Osteoblast (primary cell): ENCODE measurements around the gene MPG. TPM values are rescaled to one million over a fixed set of nuclear protein-coding genes. Genes with fewer than 3 reads are reported as not detected.
"Not testable (repeated sequence)": the region's sequence is repeated elsewhere in the genome, so short reads cannot be mapped to it uniquely, and the experiment has no call there.

Experiments used
- DNase-seq: peaks from one replicate; pipeline ENCODE4 v3.0.0; 2011; ENCODE audit warnings: low spot score, mixed read lengths; ENCODE audit not compliant: insufficient read length; ENCODE audit errors: missing footprints
- H2AFZ ChIP-seq: 2 replicates; pipeline ENCODE4 v1.6.0; 2011; ENCODE audit warnings: mild to moderate bottlenecking, low read length
- H3K27ac ChIP-seq: 2 replicates; pipeline ENCODE4 v1.5.1; 2011; ENCODE audit warnings: mild to moderate bottlenecking, low read depth, low read length, moderate library complexity
- H3K27me3 ChIP-seq: 2 replicates; pipeline ENCODE4 v1.6.0; 2012; ENCODE audit warnings: mild to moderate bottlenecking, control low read depth, inconsistent platforms, low read length, moderate library complexity; ENCODE audit not compliant: insufficient read depth
- H3K36me3 ChIP-seq: 2 replicates; pipeline ENCODE4 v1.5.1; 2011; ENCODE audit warnings: mild to moderate bottlenecking, low read length, control low read depth, moderate library complexity; ENCODE audit not compliant: insufficient read depth
- H3K4me1 ChIP-seq: 2 replicates; pipeline ENCODE4 v1.5.1; 2011; ENCODE audit warnings: mild to moderate bottlenecking, low read length, control low read depth, moderate library complexity; ENCODE audit not compliant: insufficient read depth
- H3K4me2 ChIP-seq: 2 replicates; pipeline ENCODE4 v1.6.0; 2011; ENCODE audit warnings: mild to moderate bottlenecking, low read length; ENCODE audit not compliant: insufficient read depth
- H3K4me3 ChIP-seq: fragments of 200-600 bp; sonication (generic); 3 replicates; pipeline ENCODE4 v1.5.1; 2012; ENCODE audit warnings: mild to moderate bottlenecking, low read length, inconsistent platforms; ENCODE audit not compliant: insufficient read depth
- H3K79me2 ChIP-seq: 2 replicates; pipeline ENCODE4 v1.6.0; 2012; ENCODE audit warnings: mild to moderate bottlenecking, low read length, control low read depth, inconsistent platforms; ENCODE audit not compliant: insufficient read depth
- H3K9me3 ChIP-seq: 2 replicates; pipeline ENCODE4 v1.5.1; 2011; ENCODE audit warnings: low read depth, low read length, control low read depth
- H4K20me1 ChIP-seq: 2 replicates; pipeline ENCODE4 v1.6.0; 2012; ENCODE audit warnings: mild to moderate bottlenecking, low read length, control low read depth; ENCODE audit not compliant: insufficient read depth
- CTCF ChIP-seq: IDR thresholded peaks from 2 replicates; pipeline ENCODE4 v1.5.1; 2011; ENCODE audit warnings: mild to moderate bottlenecking, low read depth, low read length, moderate library complexity; ENCODE audit errors: extremely low read depth
- total RNA-seq: library from RNA; depleted of rRNA; stranded (reverse); fragments of >200 nt; gene quantifications from 2 replicates; pipeline ENCODE4 v1.2.3, GENCODE V29; 2012

Gene MPG
- 180 and 189 TPM in 2 replicates for total RNA-seq

DNA sequence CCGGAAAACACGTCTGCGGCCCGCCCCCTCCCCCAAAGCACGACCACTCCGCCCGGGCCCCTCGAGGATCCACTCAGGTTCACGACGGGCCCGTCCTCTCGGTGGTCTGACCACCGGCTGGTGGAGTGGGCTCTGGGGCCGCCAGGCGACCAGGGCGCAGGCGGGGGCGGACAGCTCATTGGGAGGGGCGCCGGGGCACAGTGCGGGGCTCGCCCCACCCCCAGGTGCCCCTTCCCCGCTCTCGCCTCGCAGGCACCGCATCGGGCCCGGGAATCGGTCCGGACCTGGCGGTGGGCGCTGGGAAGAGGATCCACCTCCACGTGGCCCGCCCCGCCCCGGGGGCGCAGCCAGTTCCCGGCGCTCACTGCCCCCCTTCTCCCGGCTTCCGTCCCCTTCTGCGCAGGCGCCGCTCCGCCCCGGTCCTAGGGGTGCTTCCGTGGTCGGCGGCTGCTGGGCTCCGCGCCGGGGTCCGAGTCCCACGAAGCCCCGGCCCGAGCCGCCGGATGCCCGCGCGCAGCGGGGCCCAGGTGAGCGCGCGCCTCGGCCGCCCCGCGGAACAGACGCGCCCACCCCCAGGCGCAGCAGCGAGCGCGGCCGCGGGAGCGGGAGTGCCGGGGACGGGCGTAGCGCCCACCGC is at the start of gene MPG:
Gene MPG (plus strand): TSS at position 419 of the 637 bp plus-strand sequence. CDS start 85 bp downstream, at position 504.
- Histone ChIP-seq H3K4me1 (peaks cover 32% of the 10 kb centered on the region), H3K4me3 (peak within 1 kb of the TSS; percentile 71), H3K9me3 (no peaks in the 10 kb centered on the region), H3K36me3 (peaks cover 21% of the 10 kb centered on the region), H3K79me2 (peaks cover 43% of the 10 kb centered on the region), H3K4me2 (peak within 1 kb of the TSS; percentile 88), H3K27me3 (no peaks in the 10 kb centered on the region), H4K20me1 (peaks cover 13% of the 10 kb centered on the region), H3K27ac (peak within 1 kb of the TSS; percentile 91), H2AFZ (no peak within 1 kb of the TSS)
- no peak for TF ChIP-seq CTCF
- DNase-seq = peak; percentile 100

- H2AFZ ChIP-seq = not testable (repeated sequence)
Observed at GRCh38 chr16:30627-31026, 47.4 kb upstream of the MPG start.

DNA sequence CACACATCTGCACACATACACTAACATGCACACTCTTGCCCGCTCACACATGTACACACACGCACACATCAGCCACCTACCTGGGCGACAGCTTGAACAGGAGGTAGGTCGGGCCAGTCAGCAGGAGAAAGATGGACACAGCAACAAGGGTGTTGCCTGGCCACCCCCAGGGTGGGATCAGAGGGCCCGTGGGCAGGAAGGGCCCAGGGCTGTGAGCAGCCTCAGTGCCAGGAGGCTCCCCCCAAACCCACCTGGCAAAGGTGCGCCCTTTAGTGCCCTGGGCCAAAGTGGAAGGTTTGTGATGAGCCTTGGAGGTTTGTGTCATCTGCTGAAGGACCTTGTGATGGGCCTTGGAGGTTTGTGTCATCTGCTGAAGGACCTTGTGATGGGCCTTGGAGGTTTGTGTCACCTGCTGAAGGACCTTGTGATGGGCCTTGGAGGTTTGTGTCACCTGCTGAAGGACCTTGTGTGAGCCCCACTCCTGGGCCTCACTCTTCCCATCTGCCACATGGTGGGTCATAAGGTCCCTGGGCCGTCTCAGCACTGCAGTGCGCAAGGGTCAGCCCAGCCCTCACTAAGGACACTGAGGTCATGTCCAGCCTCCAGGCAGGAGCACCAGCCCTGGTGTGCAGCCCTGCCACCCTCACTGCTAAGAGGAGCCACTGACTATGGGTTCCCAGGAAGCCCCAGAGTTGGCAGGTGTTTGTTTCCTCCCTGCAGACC is 44.7 kb upstream of the MPG start:
- not testable (repeated sequence) for DNase-seq, H3K79me2 ChIP-seq

More at GRCh38 chr16:30627-31026, 47.4 kb upstream of the MPG start:
- not testable (repeated sequence) for H3K9me3 ChIP-seq, H3K27ac ChIP-seq, H3K27me3 ChIP-seq, H3K79me2 ChIP-seq, DNase-seq, H3K36me3 ChIP-seq, H3K4me2 ChIP-seq, H3K4me3 ChIP-seq, H4K20me1 ChIP-seq, H3K4me1 ChIP-seq

DNA sequence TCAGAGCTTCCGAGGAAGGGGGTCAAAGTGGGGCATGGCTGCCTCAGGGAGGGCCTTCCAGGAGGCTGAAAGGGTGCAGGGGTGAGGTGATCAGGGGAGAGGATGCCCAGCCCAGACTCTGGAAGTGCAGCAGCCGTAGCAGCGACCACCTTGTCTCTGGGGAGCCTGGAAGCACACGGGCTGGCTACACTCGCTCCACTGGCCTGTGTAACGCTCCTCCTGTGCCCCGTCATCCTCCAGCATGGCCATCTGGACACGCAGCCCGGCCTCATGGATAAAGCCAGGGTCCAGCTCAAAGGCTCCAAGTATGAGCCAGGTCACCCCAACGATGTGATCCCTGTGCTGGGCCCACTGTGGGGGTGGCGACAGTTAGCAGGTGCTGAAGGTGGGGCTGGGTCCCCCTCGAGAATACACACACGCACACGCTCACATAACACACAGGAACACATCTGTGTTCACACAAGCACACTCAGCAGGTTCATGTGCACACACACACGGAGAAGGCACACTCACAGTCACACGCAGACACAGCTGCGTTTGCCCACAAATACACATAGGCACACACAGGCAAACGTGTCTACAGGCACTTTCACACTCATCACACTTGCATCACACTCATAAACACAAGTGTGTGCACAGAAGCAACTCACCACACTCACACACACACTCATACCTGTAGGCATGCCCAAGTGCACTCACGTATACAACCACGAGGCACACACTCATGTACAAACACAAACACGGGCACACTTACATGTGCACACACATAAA is 44.0 kb upstream of the MPG start:
- Histone ChIP-seq H3K79me2 (no peaks in the 10 kb centered on the region), H3K9me3 (no peaks in the 10 kb centered on the region), H2AFZ (no peak overlapping the region), H3K4me3 (no peak overlapping the region), H3K27ac (no peak overlapping the region), H3K4me1 (no peaks in the 10 kb centered on the region), H3K4me2 (no peak overlapping the region), H3K27me3 (no peaks in the 10 kb centered on the region), H4K20me1 (no peaks in the 10 kb centered on the region), H3K36me3 (no peaks in the 10 kb centered on the region)
- no peak for TF ChIP-seq CTCF
- no peak for DNase-seq

More for the DNA sequence above, 44.7 kb upstream of the MPG start:
- H2AFZ ChIP-seq, H3K9me3 ChIP-seq, H3K27ac ChIP-seq, H3K4me3 ChIP-seq, H4K20me1 ChIP-seq, H3K27me3 ChIP-seq, H3K4me1 ChIP-seq, H3K36me3 ChIP-seq, H3K4me2 ChIP-seq: not testable (repeated sequence)
